ENCODE measurements around the gene LCN6. TPM values are rescaled to one million over a fixed set of nuclear protein-coding genes. Genes with fewer than 3 reads are reported as not detected.
"Not testable (repeated sequence)": the region's sequence is repeated elsewhere in the genome, so short reads cannot be mapped to it uniquely, and the experiment has no call there.

Gene LCN6
- 10 to 100 TPM; 11.3 to 19.1 TPM for total RNA-seq
- 7.8 TPM for polyA plus RNA-seq (ENCODE audit: insufficient read depth, low read depth, low replicate concordance)
- long read RNA-seq, donor 1 = 0 reads
- long read RNA-seq, donor 2, partial matches to known transcripts = 0 of 1 reads
- long read RNA-seq, donor 2, other reads (novel, unspliced or antisense) = 0 of 1 reads

DNA sequence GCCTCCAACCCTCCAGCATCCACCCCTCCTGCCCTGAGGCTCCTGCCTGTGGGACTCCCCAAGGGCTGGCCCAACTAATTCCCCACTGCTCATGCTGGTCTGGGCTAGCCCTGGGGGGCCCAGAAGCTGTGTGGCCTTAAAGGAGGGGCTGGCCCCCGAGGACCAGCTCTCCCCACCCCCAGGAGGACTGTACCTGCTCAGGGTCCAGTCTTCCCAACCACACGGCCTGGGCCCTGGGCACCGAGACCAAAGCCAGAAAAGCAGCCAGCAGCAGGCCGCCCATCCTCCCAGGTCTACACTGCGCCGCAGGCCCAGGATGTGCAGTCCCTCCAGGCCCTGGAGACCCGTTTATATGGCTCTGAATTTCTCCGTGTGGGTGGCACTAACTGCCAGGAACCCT is at the start of gene LCN6:
LCN6 (minus strand) TSS at position 325 of the 400 bp plus-strand sequence; CDS start at position 283, 42 bp downstream.
- H3K9me3 ChIP-seq = no peaks in the 10 kb centered on the region
- H3K4me1 ChIP-seq = peaks cover 28% of the 10 kb centered on the region
- no peak for TF ChIP-seq CTCF (IDR thresholded peaks at IDR 0.05)
- no peak for TF ChIP-seq POLR2A (IDR thresholded peaks at IDR 0.05)
- H3K4me3 ChIP-seq = no peak within 1 kb of the TSS
- no peak for DNase-seq
- peak within 1 kb of the TSS; percentile 53 to 56 for H3K27ac ChIP-seq
- no peaks in the 10 kb centered on the region for H3K27me3 ChIP-seq
- no peaks in the 10 kb centered on the region for H3K36me3 ChIP-seq (ENCODE audit: low read depth, missing control alignments)
- WGBS, 2 donors = 69% methylated on average over 8 of the region's 8 CpGs; no CpG with 5 or more reads in 1 of the 2 donors
- intact Hi-C loops (cut with DNase I; ENCODE audit: low total_unique reads) = no loop called here

DNA sequence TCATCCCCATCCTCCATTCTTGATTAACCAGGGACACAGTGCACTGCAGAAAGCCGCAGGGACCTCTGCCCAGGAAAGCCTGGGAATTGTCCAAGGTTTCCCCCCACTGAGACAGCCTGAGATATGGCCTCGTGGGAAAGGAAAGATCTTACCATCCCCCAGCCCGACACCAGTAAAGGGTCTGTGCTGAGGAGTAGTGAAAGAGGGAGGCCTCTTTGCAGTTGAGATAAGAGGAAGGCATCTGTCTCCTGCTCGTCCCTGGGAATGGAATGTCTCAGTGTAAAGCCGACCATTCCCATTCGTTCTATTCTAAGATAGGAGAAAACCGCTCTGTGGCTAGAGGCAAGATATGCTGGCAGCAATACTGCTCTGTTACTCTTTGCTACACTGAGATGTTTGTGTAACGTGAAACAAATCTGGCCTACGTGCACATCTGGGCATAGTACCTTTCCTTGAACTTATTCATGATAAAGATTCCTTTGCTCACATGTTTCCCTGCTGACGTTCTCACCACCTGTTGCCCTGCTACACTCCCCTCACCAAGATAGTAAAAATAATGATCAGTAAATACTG is 48.5 kb upstream of the LCN6 start:
- DNase-seq = peak; percentile 80
- H3K27me3 ChIP-seq; H3K36me3 ChIP-seq (ENCODE audit: low read depth, missing control alignments); H3K9me3 ChIP-seq; intact Hi-C loops (cut with DNase I; ENCODE audit: low total_unique reads): not testable (repeated sequence)
- peak overlapping the region; percentile 44 to 59 for H3K27ac ChIP-seq
- H3K4me1 ChIP-seq = peaks cover 58% of the 10 kb centered on the region
- 22 to 42% methylated on average over 10 of the region's 10 CpGs for WGBS, 2 donors
- H3K4me3 ChIP-seq = peak overlapping the region in 1 of 2 donors; percentile 13

- H3K4me3 ChIP-seq = peak within 1 kb of the TSS in 1 of 2 donors; percentile 13
- no peaks in the 10 kb centered on the region for H3K9me3 ChIP-seq
- TF ChIP-seq POLR2A (IDR thresholded peaks at IDR 0.05) (no peak), CTCF (IDR thresholded peaks at IDR 0.05) (no peak)
- peaks cover 60% of the 10 kb centered on the region for H3K4me1 ChIP-seq
- no peak for DNase-seq
- H3K27me3 ChIP-seq = no peaks in the 10 kb centered on the region
- intact Hi-C loops (cut with DNase I; ENCODE audit: low total_unique reads) = no loop called here
- WGBS, 2 donors = 25 to 28% methylated on average over 4 to 5 of the region's 5 CpGs
- peak within 1 kb of the TSS; percentile 44 to 59 for H3K27ac ChIP-seq
- no peaks in the 10 kb centered on the region for H3K36me3 ChIP-seq (ENCODE audit: low read depth, missing control alignments)
Measured at GRCh38 chr9:136796238-136796774, 48.0 kb upstream of the LCN6 start, which contains the start of gene CCDC183. TSS of gene CCDC183 (plus strand) at chr9:136796338. CDS start at chr9:136796398, 60 bp downstream.

GRCh38 chr9:136795000-136795348 is 46.6 kb upstream of the LCN6 start:
- TF ChIP-seq POLR2A (IDR thresholded peaks at IDR 0.05) (no peak), CTCF (IDR thresholded peaks at IDR 0.05) (no peak)
- peak overlapping the region in 1 of 2 donors; percentile 35 for H3K27ac ChIP-seq
- WGBS, 2 donors = 53 to 62% methylated on average over 6 of the region's 6 CpGs
- intact Hi-C loops (cut with DNase I; ENCODE audit: low total_unique reads) = no loop called here
- H3K27me3 ChIP-seq = no peaks in the 10 kb centered on the region
- H3K4me3 ChIP-seq = no peak overlapping the region
- peaks cover 67% of the 10 kb centered on the region for H3K4me1 ChIP-seq
- no peak for DNase-seq
- H3K36me3 ChIP-seq (ENCODE audit: low read depth, missing control alignments) = no peaks in the 10 kb centered on the region
- H3K9me3 ChIP-seq = no peaks in the 10 kb centered on the region

DNA sequence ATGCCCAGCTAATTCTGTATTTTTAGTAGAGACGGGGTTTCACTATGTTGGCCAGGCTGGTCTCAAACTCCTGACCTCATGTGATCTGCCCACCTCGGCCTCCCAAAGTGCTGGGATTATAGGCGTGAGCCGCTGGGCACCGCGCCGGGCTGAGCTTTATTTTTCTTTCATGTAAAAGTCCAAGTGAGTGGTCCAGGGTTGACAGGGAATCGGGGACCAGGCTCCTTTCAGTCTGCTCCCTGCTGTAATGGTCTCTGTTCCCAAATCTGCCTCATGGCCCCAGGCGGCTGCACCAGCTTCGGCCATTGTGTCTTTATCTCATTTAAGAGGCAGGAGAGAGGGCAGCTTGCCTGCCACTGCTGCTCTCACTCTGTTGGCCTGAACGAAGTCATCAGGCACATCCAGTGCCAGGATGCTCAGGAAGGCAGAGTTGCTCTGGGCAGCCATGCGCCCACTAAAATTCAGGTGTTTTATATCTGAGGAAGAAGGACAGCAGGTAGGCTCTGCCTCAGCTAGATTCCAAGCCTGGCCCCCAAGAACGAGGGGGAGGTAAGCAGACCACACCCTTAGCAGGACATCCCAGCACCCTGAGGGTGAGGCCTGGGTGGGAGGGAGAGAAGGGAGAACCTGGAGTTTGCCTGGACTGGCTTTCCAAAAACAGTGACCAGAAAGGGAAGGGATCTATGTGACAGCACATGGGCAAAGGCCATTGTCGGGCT is 46.1 kb upstream of the LCN6 start:
- Histone ChIP-seq H3K4me3 (no peak overlapping the region), H3K27me3 (no peaks in the 10 kb centered on the region), H3K4me1 (peaks cover 68% of the 10 kb centered on the region), H3K9me3 (no peaks in the 10 kb centered on the region), H3K36me3 (ENCODE audit: low read depth, missing control alignments) (no peaks in the 10 kb centered on the region), H3K27ac (peak overlapping the region in 1 of 2 donors; percentile 35)
- intact Hi-C loops (cut with DNase I; ENCODE audit: low total_unique reads) = no loop called here
- DNase-seq = no peak
- TF ChIP-seq POLR2A (IDR thresholded peaks at IDR 0.05) = no peak
- no peak for TF ChIP-seq CTCF (IDR thresholded peaks at IDR 0.05)
- 86 to 89% methylated on average over 14 of the region's 14 CpGs for WGBS, 2 donors

Data from testis (tissue), 5 donors.